GM18505 (cell line): ENCODE measurements around the gene SCNN1G.
"Not testable (repeated sequence)": the region's sequence is repeated elsewhere in the genome, so short reads cannot be mapped to it uniquely, and the experiment has no call there.

Source experiments
- ATAC-seq: cut with Tn5 transposase; IDR thresholded peaks from one replicate; pipeline ENCODE4 v1.9.1; 2021; ENCODE audit not compliant: unreplicated experiment
- POLR2A ChIP-seq: IDR thresholded peaks from 4 replicates; pipeline ENCODE4 v1.6.1; 2011; ENCODE audit warnings: borderline replicate concordance; ENCODE audit not compliant: insufficient read depth, insufficient read length; ENCODE audit errors: extremely low read depth

Gene SCNN1G, protein sequence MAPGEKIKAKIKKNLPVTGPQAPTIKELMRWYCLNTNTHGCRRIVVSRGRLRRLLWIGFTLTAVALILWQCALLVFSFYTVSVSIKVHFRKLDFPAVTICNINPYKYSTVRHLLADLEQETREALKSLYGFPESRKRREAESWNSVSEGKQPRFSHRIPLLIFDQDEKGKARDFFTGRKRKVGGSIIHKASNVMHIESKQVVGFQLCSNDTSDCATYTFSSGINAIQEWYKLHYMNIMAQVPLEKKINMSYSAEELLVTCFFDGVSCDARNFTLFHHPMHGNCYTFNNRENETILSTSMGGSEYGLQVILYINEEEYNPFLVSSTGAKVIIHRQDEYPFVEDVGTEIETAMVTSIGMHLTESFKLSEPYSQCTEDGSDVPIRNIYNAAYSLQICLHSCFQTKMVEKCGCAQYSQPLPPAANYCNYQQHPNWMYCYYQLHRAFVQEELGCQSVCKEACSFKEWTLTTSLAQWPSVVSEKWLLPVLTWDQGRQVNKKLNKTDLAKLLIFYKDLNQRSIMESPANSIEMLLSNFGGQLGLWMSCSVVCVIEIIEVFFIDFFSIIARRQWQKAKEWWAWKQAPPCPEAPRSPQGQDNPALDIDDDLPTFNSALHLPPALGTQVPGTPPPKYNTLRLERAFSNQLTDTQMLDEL

DNA sequence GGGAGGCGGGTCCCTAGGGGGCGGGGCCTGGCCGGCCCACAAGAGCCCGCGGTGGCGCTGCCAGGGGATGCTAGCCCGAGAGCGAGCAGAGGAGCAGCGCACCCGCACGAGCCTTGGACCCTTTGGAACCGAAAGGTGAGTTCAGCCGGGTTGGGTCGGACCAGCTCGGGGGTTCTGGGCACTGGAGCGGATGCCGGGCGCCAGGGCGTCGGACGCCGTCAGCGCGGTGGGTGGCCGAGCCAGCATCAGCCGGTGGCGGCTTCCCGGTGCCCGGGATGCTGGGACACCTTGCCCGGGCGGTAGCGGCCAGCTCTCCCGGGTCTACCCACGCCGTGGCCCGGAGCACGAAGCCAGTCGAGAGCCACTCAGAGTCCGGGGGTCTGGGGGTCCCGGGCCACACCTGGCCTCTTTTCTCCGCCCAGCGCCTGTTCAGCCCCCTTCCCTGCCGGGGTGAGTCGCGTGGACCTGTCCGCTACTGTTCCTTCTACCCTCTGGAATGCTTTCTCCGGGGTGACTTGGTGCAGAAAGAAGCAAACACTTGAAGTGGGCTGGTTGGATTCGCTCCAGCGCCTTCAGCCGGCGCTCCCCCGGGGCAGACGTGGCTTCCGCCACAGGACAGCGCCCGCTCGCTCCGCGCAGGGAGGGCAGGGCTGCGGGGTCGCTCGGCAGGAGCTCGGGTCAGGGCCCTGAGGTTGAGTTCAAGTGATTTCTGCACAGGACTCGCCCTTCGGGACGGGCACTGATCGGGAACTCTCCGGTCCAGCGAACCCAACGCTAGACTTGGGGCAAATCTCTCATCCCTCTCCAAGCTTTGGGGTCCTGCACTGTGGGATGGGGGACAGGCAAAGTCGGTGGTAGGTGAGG lies at the start of gene SCNN1G:
TSS of gene SCNN1G (plus strand) at position 67 of the 864 bp plus-strand sequence. CDS start 3,527 bp downstream, outside the sequence.
- TF ChIP-seq POLR2A = no peak
- no peak for ATAC-seq

DNA sequence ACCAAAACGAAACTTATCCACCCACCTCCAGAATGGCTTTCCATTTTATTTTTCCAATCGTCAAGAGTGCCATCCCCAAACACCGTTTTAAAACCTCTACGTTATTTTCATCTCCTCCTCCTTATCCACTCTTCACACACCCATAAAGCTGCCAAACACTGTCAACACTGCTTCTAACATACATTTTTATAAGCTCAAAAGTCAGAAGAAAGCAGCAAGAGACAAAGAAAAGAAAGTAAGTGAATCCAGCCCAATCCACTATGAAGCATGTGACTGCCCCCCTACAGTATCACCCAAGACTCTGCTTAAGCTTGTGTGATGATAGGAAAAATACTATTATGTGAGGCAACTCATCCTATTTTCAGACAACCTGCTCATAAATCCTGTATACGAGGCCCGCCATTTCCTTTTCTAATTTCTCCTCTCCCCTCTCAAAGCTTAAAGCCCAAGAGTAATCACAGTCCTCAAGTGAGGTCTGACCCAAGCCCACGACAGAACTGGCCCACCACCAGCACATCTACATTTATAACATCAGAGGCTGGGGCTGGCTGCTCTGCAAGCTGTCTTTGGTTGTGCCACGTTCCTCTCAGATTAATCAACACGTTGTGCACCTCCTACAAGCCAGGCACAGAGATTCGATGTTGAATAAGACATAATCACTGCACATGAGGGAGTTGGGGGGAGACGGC lies 49.6 kb upstream of the SCNN1G start:
- TF ChIP-seq POLR2A = no peak
- ATAC-seq = no peak

DNA sequence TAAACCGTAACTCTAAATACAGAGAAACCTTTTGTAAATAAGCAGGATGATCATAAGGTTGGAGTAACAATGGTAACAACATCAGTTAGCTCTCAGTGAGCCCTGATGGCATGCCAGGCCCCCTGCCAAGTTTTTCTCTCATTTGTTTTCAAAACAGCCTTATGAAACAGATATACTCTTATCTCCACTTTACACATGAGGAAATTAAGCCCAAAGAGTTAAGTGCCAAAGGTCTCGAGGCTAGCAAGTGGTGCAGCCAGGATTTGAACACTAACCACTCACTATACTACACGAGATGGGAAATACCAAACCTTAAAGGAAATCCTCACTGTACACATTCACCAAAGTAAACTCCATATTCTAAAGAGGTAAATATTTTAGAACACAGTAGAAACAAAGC lies 48.3 kb upstream of the SCNN1G start:
- no peak for TF ChIP-seq POLR2A
- ATAC-seq = no peak

DNA sequence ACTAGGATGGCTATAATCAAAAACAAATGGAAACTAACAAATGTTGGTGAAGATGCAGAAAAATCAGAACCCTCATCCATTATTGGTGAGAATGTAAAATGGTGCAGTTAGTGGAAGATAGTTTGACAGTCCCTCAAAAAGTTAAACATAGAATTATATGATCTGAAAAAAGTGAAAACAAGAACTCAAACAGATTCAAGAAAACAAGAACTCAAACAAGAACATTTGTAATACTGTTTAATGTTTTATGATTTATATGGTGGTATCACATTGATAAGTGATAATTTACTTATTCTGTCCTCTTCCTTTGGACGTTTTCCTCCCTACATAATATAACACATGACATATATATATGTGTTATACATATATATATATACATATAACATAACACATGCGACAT lies 45.3 kb upstream of the SCNN1G start:
- no peak for TF ChIP-seq POLR2A
- ATAC-seq = no peak

DNA sequence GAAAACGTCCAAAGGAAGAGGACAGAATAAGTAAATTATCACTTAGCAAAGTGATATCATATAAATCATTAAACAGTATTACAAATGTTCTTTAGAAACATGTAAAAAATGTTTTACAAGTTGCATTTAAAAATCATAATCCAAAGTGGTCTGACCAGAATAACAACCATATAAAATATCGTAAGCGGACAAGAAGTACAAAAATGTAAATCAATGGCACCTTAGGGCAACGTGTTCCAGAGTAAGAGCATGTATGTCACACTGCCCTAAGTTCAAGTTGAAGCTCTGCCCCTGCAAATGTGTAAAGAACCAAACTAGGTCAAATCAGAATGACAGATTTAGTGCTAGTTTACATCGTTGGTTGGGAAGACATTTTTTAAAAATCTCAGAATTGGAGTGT lies 44.7 kb upstream of the SCNN1G start:
- no peak for TF ChIP-seq POLR2A
- ATAC-seq = no peak

DNA sequence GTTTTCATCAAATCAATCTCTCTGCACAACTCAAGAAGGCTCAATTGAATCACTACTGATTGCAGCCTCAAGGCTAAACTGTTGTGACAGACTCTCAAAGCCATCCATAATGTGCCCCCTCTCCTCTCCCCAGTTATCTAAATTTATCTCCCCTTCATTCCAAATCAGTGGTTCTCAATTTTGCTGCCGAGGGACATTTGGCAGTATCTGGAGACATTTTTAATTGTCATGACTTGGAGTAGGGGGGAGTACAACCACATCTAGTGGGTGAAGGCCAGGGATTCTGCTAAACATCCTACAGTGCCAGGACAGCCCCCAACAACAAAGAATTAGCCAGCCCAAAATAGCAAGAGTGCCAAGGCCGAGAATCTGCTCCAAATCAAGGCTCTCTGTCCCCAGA lies 42.4 kb upstream of the SCNN1G start:
- no peak for TF ChIP-seq POLR2A
- ATAC-seq = no peak

DNA sequence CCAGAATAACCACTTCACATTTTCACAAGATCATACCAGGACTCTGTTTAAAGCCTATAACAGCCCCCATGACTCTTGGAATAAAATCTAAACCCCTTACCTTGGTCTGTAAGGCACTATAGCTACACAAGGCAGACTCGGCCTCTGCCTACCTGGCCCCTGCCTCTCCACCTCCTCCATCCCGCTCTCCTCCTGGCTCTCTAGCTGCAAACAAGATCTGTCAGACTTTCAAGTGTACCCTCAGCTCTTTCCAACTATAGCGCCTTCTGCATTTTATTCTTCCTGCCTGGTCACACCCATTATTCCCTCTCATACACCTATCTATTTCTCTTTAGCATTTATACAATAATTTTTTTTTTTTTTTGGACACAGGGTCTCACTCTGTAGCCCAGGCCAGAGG lies 41.5 kb upstream of the SCNN1G start:
- TF ChIP-seq POLR2A = no peak
- no peak for ATAC-seq

DNA sequence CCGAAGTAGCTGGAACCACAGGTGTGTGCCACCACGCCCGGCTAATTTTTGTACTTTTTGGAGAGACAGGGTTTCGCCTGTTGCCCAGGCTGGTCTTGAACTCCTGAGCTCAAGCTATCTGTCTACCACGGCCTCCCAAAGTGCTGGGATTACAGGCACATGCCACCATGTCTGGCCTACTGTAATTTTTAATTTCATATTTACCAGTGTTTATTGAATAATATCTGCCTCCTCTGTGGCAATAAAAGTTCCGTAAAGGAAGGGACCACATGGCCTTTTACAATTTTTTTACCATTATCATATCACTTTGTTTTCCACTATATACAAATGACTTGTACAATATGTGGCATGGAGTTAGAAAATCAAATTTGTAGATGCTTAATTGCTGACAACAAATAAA lies 41.0 kb upstream of the SCNN1G start:
- no peak for ATAC-seq
- no peak for TF ChIP-seq POLR2A

DNA sequence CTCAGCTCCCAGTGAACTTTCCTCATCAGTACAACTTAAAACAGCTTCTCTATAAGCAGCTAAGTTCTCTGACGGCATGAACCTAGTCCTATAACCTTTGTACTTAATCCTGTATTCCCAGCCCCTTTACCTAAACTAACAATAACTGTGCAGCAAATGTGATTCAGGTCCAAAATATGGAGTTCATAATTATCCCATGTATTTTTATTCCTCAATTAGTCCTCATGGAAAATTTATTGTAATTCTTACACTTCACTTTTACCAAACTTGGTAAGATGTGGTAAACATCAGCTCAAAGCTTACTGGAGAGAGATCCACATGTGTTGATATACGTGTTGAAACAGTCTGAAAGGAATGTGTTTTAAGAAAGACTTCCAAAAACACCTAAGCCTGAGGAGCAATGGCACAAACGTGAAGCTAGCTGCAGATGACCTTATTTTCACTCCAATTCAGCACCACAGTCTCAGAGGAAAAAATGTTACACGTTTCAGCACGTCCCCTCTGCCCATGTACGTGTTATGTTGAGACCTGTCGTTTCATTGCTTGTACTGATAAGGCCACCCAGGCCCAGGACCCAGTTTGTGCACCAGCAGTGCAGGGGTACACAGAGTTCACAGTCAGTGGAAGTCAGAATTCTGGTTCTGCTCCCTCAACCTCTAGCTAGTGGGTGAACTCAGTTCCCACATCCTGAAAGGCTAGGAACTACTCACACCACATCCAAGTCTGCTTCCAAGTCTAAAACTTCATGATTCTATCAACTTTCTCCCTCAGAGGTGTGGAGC lies 40.4 kb upstream of the SCNN1G start:
- no peak for TF ChIP-seq POLR2A
- ATAC-seq = no peak

DNA sequence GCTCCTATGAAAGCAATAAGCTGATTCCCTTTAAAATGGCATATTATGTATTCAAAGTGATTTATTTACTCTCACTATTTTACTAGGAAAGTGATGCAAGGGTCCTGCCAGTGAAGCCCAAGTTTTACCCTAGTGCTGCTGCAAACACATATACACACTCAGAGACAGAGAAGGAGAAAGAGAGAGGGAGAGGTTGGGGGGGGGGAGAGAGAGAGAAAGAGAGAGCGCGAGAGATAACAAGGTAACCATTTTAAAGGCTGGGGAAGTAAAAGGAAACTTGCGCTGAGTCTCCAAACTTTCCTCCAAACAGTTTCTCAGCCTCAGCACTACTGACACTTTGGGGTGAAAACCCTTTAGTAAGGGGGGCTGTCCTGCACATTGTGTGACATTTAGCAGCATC lies 39.2 kb upstream of the SCNN1G start:
- no peak for TF ChIP-seq POLR2A
- no peak for ATAC-seq

DNA sequence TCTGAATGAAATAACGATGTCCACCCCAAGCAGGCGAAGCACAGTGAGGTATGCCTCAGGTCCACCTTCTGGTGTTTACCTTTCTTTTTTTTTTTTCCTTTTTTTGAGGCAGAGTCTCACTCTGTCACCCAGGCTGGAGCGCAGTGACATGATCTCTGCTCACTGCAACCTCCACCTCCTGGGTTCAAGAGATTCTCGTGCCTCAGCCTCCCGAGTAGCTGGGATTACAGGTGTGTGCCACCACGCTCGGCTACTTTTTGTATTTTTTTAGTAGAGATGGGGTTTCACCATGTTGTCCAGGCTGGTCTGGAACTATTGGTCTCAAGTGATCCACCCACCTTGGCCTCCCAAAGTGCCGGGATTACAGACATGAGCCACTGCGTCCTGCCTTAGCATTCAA lies 38.2 kb upstream of the SCNN1G start:
- ATAC-seq = not testable (repeated sequence)

DNA sequence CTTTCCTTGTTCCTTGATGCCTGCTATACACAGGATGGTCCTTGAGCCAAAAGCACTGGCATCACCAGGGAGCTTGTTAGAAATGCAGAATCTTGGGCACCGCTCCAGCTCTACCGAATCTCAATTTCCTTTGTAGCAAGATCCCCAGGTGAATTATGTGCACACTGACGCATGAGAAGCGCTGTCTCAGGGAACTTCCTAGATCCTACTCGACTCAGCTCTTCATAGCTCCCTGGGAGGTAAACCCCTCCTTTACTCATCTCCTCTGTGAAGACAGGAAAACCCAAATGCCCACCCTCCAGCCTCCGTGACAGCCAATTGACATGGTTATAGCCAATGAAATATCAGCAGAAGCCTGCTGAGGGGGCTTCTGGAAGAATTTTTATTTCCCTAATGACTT lies 37.4 kb upstream of the SCNN1G start:
- no peak for TF ChIP-seq POLR2A
- no peak for ATAC-seq
